K562 (cell line): ENCODE results near the gene MAP1LC3B. TPM values are rescaled to one million over a fixed set of nuclear protein-coding genes. Genes with fewer than 3 reads are reported as not detected.

ENCODE experiments used
- HMG20B ChIP-seq: fragments of 250-450 bp; sonication (Bioruptor Pico); IDR thresholded peaks from 2 replicates; pipeline ENCODE4 v1.5.0; 2021; ENCODE audit warnings: mild to moderate bottlenecking
- ZBTB9 ChIP-seq: fragments of 450-650 bp; formaldehyde crosslinking; IDR thresholded peaks from 2 replicates; pipeline ENCODE4 v1.4.0; 2020; ENCODE audit warnings: mild to moderate bottlenecking, moderate library complexity
- ZNF232 ChIP-seq: sonication (generic); formaldehyde crosslinking; IDR thresholded peaks from 2 replicates; pipeline ENCODE4 v1.8.0; 2022; ENCODE audit warnings: mild to moderate bottlenecking, missing genetic modification reagents
- polyA plus RNA-seq, 8 experiments: library from polyadenylated mRNA; depleted of rRNA in 4 of 8; stranded (reverse) in 5 of 8; unstranded in 3 of 8; fragments of >200 nt; fragmentation: Nextera tagmentation in 2 of 8; fragmentation: Illumina TruSeq in 1 of 8; extraction: Ambion mirVana in 2 of 8; extraction: Trizol in 1 of 8; gene quantifications; 2 replicates each; pipeline versions ENCODE4 v1.2.1 to v1.2.3, GENCODE V29; 2011 to 2014; ENCODE audit warnings: inconsistent platforms in 1 of 8, missing spikeins in 1 of 8
- total RNA-seq, 7 experiments: library from RNA; depleted of rRNA in 6 of 7; stranded (reverse); fragments of >200 nt in 6 of 7; fragmentation: Illumina TruSeq in 2 of 7; extraction: Trizol in 2 of 7; gene quantifications; 2 replicates each; pipeline versions ENCODE4 v1.2.1 to v1.2.3, GENCODE V29; 2011 to 2021; ENCODE audit warnings: low replicate concordance in 1 of 7
- TF ChIP-seq, protein P1 (sequence below): fragments of 450-650 bp; IDR thresholded peaks from 2 replicates; pipeline ENCODE4 v1.6.1; 2016; ENCODE audit warnings: low read depth
- TF ChIP-seq, protein P2 (sequence below): fragments of 450-650 bp; IDR thresholded peaks from 2 replicates; pipeline ENCODE4 v1.6.1; 2016; ENCODE audit warnings: mild to moderate bottlenecking, moderate library complexity

MAP1LC3B gene
- total and polyA plus RNA-seq, 9 of the 15 experiments (the other 6 are each of a cell fraction or from before 2014, with no cell fraction given): 16.0 to 81.5 (median 36.7) TPM

DNA sequence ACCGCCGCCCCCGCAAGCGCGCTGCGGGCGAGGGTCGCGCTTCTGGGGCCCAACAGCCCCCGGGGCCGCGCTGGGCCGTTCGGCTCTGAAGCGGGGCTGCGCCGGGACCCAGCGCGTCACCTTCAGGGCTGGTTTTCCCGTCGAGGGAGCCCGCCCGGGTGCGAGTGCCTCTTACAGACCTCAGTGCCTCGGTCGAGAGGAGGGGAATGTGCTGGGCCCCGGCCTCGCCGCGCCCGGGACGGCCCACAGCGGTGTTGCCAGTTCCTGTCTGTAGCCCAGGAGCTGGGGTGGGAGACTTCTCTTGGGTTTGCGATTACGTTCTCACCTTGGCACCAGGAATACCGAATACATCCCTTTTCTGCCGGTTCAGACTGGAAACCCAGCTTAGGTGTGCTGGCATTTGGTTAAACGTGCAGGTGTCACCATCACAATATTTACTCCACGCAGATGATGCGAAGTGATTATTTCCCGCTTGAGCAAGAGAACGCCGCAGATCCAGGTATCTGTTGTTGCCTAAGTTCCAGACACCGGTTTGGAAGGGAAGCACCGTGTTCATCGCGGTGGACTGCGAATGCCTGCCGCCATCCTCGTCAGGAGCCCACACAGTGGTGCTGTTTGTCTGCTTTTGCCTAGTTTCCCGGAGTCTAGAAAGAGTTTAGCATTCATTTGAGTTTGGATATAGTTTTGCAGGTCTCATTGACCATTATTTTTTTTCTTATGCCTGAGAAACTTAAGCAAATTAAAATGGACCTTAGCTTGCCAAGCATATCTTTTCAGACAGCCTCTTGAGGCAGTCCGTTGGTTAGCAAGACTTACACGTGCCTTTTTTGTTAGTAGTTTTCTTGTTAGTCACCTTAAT lies 914 bp downstream of the MAP1LC3B start (continued):
- no peak for TF ChIP-seq ZNF232 (CRISPR knock-in tag)
- TF ChIP-seq HMG20B (CRISPR knock-in tag): no peak
- TF ChIP-seq, protein P1, sequence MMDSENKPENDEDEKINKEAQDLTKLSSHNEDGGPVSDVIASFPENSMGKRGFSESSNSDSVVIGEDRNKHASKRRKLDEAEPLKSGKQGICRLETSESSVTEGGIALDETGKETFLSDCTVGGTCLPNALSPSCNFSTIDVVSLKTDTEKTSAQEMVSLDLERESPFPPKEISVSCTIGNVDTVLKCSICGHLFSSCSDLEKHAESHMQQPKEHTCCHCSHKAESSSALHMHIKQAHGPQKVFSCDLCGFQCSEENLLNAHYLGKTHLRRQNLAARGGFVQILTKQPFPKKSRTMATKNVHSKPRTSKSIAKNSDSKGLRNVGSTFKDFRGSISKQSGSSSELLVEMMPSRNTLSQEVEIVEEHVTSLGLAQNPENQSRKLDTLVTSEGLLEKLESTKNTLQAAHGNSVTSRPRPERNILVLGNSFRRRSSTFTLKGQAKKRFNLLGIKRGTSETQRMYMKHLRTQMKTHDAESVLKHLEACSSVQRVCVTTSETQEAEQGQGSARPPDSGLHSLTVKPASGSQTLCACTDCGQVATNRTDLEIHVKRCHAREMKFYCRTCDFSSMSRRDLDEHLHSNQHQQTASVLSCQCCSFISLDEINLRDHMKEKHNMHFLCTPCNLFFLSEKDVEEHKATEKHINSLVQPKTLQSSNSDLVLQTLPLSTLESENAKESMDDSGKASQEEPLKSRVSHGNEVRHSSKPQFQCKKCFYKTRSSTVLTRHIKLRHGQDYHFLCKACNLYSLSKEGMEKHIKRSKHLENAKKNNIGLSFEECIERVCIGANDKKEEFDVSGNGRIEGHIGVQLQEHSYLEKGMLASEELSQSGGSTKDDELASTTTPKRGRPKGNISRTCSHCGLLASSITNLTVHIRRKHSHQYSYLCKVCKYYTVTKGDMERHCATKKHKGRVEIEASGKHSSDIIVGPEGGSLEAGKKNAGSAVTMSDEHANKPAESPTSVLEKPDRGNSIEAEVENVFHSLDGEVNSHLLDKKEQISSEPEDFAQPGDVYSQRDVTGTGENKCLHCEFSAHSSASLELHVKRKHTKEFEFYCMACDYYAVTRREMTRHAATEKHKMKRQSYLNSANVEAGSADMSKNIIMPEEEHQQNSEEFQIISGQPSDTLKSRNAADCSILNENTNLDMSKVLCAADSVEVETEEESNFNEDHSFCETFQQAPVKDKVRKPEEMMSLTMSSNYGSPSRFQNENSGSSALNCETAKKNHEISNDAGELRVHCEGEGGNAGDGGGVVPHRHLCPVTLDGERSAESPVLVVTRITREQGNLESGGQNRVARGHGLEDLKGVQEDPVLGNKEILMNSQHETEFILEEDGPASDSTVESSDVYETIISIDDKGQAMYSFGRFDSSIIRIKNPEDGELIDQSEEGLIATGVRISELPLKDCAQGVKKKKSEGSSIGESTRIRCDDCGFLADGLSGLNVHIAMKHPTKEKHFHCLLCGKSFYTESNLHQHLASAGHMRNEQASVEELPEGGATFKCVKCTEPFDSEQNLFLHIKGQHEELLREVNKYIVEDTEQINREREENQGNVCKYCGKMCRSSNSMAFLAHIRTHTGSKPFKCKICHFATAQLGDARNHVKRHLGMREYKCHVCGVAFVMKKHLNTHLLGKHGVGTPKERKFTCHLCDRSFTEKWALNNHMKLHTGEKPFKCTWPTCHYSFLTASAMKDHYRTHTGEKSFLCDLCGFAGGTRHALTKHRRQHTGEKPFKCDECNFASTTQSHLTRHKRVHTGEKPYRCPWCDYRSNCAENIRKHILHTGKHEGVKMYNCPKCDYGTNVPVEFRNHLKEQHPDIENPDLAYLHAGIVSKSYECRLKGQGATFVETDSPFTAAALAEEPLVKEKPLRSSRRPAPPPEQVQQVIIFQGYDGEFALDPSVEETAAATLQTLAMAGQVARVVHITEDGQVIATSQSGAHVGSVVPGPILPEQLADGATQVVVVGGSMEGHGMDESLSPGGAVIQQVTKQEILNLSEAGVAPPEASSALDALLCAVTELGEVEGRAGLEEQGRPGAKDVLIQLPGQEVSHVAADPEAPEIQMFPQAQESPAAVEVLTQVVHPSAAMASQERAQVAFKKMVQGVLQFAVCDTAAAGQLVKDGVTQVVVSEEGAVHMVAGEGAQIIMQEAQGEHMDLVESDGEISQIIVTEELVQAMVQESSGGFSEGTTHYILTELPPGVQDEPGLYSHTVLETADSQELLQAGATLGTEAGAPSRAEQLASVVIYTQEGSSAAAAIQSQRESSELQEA: no peak
- no peak for TF ChIP-seq ZBTB9 (CRISPR knock-in tag)
- TF ChIP-seq, protein P2, sequence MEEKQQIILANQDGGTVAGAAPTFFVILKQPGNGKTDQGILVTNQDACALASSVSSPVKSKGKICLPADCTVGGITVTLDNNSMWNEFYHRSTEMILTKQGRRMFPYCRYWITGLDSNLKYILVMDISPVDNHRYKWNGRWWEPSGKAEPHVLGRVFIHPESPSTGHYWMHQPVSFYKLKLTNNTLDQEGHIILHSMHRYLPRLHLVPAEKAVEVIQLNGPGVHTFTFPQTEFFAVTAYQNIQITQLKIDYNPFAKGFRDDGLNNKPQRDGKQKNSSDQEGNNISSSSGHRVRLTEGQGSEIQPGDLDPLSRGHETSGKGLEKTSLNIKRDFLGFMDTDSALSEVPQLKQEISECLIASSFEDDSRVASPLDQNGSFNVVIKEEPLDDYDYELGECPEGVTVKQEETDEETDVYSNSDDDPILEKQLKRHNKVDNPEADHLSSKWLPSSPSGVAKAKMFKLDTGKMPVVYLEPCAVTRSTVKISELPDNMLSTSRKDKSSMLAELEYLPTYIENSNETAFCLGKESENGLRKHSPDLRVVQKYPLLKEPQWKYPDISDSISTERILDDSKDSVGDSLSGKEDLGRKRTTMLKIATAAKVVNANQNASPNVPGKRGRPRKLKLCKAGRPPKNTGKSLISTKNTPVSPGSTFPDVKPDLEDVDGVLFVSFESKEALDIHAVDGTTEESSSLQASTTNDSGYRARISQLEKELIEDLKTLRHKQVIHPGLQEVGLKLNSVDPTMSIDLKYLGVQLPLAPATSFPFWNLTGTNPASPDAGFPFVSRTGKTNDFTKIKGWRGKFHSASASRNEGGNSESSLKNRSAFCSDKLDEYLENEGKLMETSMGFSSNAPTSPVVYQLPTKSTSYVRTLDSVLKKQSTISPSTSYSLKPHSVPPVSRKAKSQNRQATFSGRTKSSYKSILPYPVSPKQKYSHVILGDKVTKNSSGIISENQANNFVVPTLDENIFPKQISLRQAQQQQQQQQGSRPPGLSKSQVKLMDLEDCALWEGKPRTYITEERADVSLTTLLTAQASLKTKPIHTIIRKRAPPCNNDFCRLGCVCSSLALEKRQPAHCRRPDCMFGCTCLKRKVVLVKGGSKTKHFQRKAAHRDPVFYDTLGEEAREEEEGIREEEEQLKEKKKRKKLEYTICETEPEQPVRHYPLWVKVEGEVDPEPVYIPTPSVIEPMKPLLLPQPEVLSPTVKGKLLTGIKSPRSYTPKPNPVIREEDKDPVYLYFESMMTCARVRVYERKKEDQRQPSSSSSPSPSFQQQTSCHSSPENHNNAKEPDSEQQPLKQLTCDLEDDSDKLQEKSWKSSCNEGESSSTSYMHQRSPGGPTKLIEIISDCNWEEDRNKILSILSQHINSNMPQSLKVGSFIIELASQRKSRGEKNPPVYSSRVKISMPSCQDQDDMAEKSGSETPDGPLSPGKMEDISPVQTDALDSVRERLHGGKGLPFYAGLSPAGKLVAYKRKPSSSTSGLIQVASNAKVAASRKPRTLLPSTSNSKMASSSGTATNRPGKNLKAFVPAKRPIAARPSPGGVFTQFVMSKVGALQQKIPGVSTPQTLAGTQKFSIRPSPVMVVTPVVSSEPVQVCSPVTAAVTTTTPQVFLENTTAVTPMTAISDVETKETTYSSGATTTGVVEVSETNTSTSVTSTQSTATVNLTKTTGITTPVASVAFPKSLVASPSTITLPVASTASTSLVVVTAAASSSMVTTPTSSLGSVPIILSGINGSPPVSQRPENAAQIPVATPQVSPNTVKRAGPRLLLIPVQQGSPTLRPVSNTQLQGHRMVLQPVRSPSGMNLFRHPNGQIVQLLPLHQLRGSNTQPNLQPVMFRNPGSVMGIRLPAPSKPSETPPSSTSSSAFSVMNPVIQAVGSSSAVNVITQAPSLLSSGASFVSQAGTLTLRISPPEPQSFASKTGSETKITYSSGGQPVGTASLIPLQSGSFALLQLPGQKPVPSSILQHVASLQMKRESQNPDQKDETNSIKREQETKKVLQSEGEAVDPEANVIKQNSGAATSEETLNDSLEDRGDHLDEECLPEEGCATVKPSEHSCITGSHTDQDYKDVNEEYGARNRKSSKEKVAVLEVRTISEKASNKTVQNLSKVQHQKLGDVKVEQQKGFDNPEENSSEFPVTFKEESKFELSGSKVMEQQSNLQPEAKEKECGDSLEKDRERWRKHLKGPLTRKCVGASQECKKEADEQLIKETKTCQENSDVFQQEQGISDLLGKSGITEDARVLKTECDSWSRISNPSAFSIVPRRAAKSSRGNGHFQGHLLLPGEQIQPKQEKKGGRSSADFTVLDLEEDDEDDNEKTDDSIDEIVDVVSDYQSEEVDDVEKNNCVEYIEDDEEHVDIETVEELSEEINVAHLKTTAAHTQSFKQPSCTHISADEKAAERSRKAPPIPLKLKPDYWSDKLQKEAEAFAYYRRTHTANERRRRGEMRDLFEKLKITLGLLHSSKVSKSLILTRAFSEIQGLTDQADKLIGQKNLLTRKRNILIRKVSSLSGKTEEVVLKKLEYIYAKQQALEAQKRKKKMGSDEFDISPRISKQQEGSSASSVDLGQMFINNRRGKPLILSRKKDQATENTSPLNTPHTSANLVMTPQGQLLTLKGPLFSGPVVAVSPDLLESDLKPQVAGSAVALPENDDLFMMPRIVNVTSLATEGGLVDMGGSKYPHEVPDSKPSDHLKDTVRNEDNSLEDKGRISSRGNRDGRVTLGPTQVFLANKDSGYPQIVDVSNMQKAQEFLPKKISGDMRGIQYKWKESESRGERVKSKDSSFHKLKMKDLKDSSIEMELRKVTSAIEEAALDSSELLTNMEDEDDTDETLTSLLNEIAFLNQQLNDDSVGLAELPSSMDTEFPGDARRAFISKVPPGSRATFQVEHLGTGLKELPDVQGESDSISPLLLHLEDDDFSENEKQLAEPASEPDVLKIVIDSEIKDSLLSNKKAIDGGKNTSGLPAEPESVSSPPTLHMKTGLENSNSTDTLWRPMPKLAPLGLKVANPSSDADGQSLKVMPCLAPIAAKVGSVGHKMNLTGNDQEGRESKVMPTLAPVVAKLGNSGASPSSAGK: no peak
